GM12892 (cell line): ENCODE measurements around the gene SYVN1.

Experiments used
- POLR2A ChIP-seq: IDR thresholded peaks from 2 replicates; pipeline ENCODE4 v1.6.1; 2011; ENCODE audit warnings: low read depth, low read length, control low read depth
- POLR2AphosphoS5 ChIP-seq: IDR thresholded peaks from 2 replicates; pipeline ENCODE4 v1.6.1; 2011; ENCODE audit warnings: low read depth, low read length, control low read depth

DNA sequence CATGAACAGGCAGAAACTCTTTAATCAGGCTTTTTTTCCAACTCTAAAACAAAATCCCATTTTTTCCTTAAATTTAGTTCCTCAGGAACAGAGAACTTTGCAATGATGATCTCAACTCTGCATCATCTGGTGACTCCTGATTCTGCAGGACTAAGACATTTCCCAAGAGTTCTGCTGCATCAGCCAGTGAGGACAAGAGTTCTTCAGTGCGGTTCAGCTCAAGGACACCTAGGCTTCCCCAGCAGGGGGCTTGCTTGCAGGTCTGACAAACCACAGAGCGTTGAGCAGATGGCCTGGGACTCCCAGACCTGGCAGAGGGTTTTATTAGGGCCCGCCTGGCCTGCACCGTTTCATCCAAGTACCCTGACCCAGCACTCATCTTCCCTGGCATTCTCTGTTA, 56.9 kb downstream of the SYVN1 start:
- TF ChIP-seq POLR2A = no peak
- TF ChIP-seq POLR2AphosphoS5 = no peak
